GM23338 (cell line): ENCODE results near the gene SEMA3E. TPM values are rescaled to one million over a fixed set of nuclear protein-coding genes. Genes with fewer than 3 reads are reported as not detected.

Experiments used
- ATAC-seq: fragments of 200-7000 bp; cut with Tn5 transposase; 3 replicates; pipeline ENCODE4 v1.9.1; 2020
- DNase-seq: peaks from one replicate; pipeline ENCODE4 v3.0.0-alpha.2; 2015; ENCODE audit warnings: low spot score
- H2AFZ ChIP-seq: fragments of 200-600 bp; sonication (generic); 2 replicates; pipeline ENCODE4 v1.8.0; 2016; ENCODE audit warnings: antibody characterized with exemption, mild to moderate bottlenecking, moderate library complexity
- H3F3A ChIP-seq: fragments of 200-600 bp; sonication (generic); replicated peaks from 2 replicates; pipeline ENCODE4 v1.8.0; 2017; ENCODE audit warnings: antibody characterized with exemption, mixed run types, low read depth
- H3K27ac ChIP-seq: fragments of 200-600 bp; sonication (generic); 2 replicates; pipeline ENCODE4 v1.6.1; 2016; ENCODE audit warnings: low read depth
- H3K27me3 ChIP-seq: fragments of 200-600 bp; sonication (generic); 2 replicates; pipeline ENCODE4 v1.8.0; 2016; ENCODE audit warnings: mild to moderate bottlenecking, mixed run types, moderate library complexity; ENCODE audit not compliant: insufficient read depth
- H3K36me3 ChIP-seq: fragments of 200-600 bp; sonication (generic); 2 replicates; pipeline ENCODE4 v1.8.0; 2016; ENCODE audit warnings: mild to moderate bottlenecking; ENCODE audit not compliant: insufficient read depth
- H3K4me1 ChIP-seq: fragments of 200-600 bp; sonication (generic); 2 replicates; pipeline ENCODE4 v1.8.0; 2016; ENCODE audit warnings: mild to moderate bottlenecking, moderate library complexity; ENCODE audit not compliant: insufficient read depth
- H3K4me2 ChIP-seq: fragments of 200-600 bp; sonication (generic); 2 replicates; pipeline ENCODE4 v1.7.1; 2017; ENCODE audit warnings: mixed run types
- H3K4me3 ChIP-seq: fragments of 200-600 bp; sonication (generic); 2 replicates; pipeline ENCODE4 v1.6.1; 2016; ENCODE audit warnings: mixed run types
- H3K79me2 ChIP-seq: fragments of 200-600 bp; sonication (generic); replicated peaks from 2 replicates; pipeline ENCODE4 v1.8.0; 2017; ENCODE audit warnings: mild to moderate bottlenecking; ENCODE audit not compliant: insufficient read depth
- H3K9me2 ChIP-seq: fragments of 200-600 bp; sonication (generic); 2 replicates; pipeline ENCODE4 v1.8.0; 2017; ENCODE audit not compliant: insufficient read depth
- H4K20me1 ChIP-seq: fragments of 200-600 bp; sonication (generic); replicated peaks from 2 replicates; pipeline ENCODE4 v1.8.0; 2017; ENCODE audit warnings: mild to moderate bottlenecking; ENCODE audit not compliant: insufficient read depth
- H3K27ac Mint-ChIP-seq: 2 replicates; pipeline ENCODE4 v1.8.0; 2020; ENCODE audit warnings: inconsistent platforms, mild to moderate bottlenecking, moderate library complexity, mixed read lengths
- H3K27me3 Mint-ChIP-seq: 3 replicates; pipeline ENCODE4 v1.8.0; 2022; ENCODE audit warnings: low read depth, mild to moderate bottlenecking, moderate library complexity, mixed read lengths, inconsistent platforms; ENCODE audit not compliant: insufficient read depth, poor library complexity
- H3K36me3 Mint-ChIP-seq: 3 replicates; pipeline ENCODE4 v1.8.0; 2021; ENCODE audit warnings: low read depth, mild to moderate bottlenecking, inconsistent platforms, moderate library complexity, mixed read lengths
- H3K4me1 Mint-ChIP-seq: 3 replicates; pipeline ENCODE4 v1.8.0; 2020; ENCODE audit warnings: mild to moderate bottlenecking, inconsistent platforms, mixed read lengths
- H3K4me3 Mint-ChIP-seq: 3 replicates; pipeline ENCODE4 v1.8.0; 2021; ENCODE audit warnings: moderate library complexity, mild to moderate bottlenecking, inconsistent platforms, mixed read lengths
- H3K9me3 Mint-ChIP-seq: 3 replicates; pipeline ENCODE4 v1.8.0; 2020; ENCODE audit warnings: moderate library complexity, mild to moderate bottlenecking, inconsistent platforms, mixed read lengths
- CREB1 ChIP-seq: fragments of 250-450 bp; sonication (Bioruptor Pico); IDR thresholded peaks from 2 replicates; pipeline ENCODE4 v1.5.0; 2020; ENCODE audit warnings: low read depth, mild to moderate bottlenecking, moderate library complexity
- EZH2 ChIP-seq: fragments of 200-600 bp; sonication (generic); IDR thresholded peaks from one replicate; pipeline ENCODE4 v1.8.0; 2017; ENCODE audit warnings: antibody characterized with exemption, mild to moderate bottlenecking, low read depth; ENCODE audit not compliant: unreplicated experiment
- EZH2phosphoT487 ChIP-seq: fragments of 200-600 bp; sonication (generic); IDR thresholded peaks from one replicate; pipeline ENCODE4 v1.8.1; 2018; ENCODE audit warnings: antibody characterized with exemption; ENCODE audit not compliant: unreplicated experiment
- JUNB ChIP-seq: IDR thresholded peaks from one replicate; pipeline ENCODE4 v1.6.1; 2016; ENCODE audit warnings: antibody characterized with exemption; ENCODE audit not compliant: unreplicated experiment
- NANOG ChIP-seq: IDR thresholded peaks from 2 replicates; pipeline ENCODE4 v1.6.1; 2016; ENCODE audit warnings: antibody characterized with exemption, borderline replicate concordance
- STAT1 ChIP-seq: IDR thresholded peaks from one replicate; pipeline ENCODE4 v1.6.1; 2016; ENCODE audit warnings: antibody characterized with exemption; ENCODE audit not compliant: unreplicated experiment
- ZNF114 ChIP-seq: fragments of 250-450 bp; sonication (Bioruptor Pico); IDR thresholded peaks from 2 replicates; pipeline ENCODE4 v1.5.0; 2020; ENCODE audit warnings: mild to moderate bottlenecking, moderate library complexity
- ZNF331 ChIP-seq: fragments of 250-450 bp; sonication (Bioruptor Pico); IDR thresholded peaks from 2 replicates; pipeline ENCODE4 v1.5.0; 2020; ENCODE audit warnings: low read depth, mild to moderate bottlenecking, moderate library complexity
- polyA plus RNA-seq: library from polyadenylated mRNA; unstranded; fragments of >200 nt; fragmentation: Nextera tagmentation; extraction: Ambion mirVana; gene quantifications from 2 replicates; pipeline ENCODE4 v1.2.1, GENCODE V29; 2016
- total RNA-seq: library from RNA; depleted of rRNA; stranded (reverse); fragments of >200 nt; shearing (Covaris generic); gene quantifications from 2 replicates; pipeline ENCODE4 v1.2.3, GENCODE V29; 2014
- TF ChIP-seq, protein P1 (sequence below): IDR thresholded peaks from one replicate; pipeline ENCODE4 v1.6.1; 2018; ENCODE audit warnings: antibody characterized with exemption; ENCODE audit not compliant: unreplicated experiment
- TF ChIP-seq, protein P2 (sequence below), 2 experiments: fragments of 200-600 bp in 1 of 2; sonication (generic) in 1 of 2; conservative IDR thresholded peaks; 2 replicates each; pipeline versions ENCODE4 v1.5.1 to v1.6.1; 2016 to 2017; ENCODE audit warnings: antibody characterized with exemption in 2 of 2, low read depth in 2 of 2, mild to moderate bottlenecking in 2 of 2, moderate library complexity in 1 of 2
- TF ChIP-seq, protein P3 (sequence below): fragments of 250-450 bp; sonication (Bioruptor Pico); IDR thresholded peaks from 2 replicates; pipeline ENCODE4 v1.5.0; 2020; ENCODE audit warnings: mild to moderate bottlenecking, moderate library complexity
- TF ChIP-seq, protein P4 (sequence below): IDR thresholded peaks from 2 replicates; pipeline ENCODE4 v1.6.1; 2016; ENCODE audit warnings: antibody characterized with exemption

SEMA3E gene
- total and polyA plus RNA-seq, 2 experiments from 2014 or later: 5.4 to 15.7 TPM

DNA sequence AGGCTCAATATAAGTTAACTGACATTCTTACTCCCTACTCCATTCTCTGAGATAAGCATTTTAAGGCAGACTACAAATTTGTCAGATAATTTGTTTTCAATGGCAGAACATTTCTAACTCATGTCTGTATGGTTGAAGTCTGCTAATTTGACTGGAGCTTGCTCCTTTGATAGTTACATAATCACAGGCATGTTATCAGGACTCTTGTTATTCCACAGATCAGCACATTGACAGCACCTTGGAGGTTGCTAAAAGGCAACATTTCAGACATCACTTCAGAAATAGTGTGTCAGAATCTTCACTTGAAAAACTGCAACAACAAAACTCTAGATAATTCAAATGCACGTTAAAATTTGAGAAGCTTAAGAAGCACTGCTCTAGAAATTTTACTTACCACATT is 327.9 kb downstream of the SEMA3E start:
- no peak overlapping the region for H3K27ac ChIP-seq
- Mint-ChIP-seq H3K27me3 (no peaks in the 10 kb centered on the region), H3K4me3 (no peak overlapping the region), H3K4me1 (peaks cover 7% of the 10 kb centered on the region), H3K27ac (no peak overlapping the region), H3K36me3 (no peaks in the 10 kb centered on the region), H3K9me3 (no peaks in the 10 kb centered on the region)
- H3K4me2 ChIP-seq: no peak overlapping the region
- no peaks in the 10 kb centered on the region for H3K79me2 ChIP-seq
- H4K20me1 ChIP-seq: no peaks in the 10 kb centered on the region
- no peak for DNase-seq
- H3F3A ChIP-seq: no peaks in the 10 kb centered on the region
- H3K4me1 ChIP-seq: no peaks in the 10 kb centered on the region
- no peaks in the 10 kb centered on the region for H3K9me2 ChIP-seq
- H3K4me3 ChIP-seq: no peak overlapping the region
- H3K36me3 ChIP-seq: no peaks in the 10 kb centered on the region
- ATAC-seq: no peak
- TF ChIP-seq, protein P1, sequence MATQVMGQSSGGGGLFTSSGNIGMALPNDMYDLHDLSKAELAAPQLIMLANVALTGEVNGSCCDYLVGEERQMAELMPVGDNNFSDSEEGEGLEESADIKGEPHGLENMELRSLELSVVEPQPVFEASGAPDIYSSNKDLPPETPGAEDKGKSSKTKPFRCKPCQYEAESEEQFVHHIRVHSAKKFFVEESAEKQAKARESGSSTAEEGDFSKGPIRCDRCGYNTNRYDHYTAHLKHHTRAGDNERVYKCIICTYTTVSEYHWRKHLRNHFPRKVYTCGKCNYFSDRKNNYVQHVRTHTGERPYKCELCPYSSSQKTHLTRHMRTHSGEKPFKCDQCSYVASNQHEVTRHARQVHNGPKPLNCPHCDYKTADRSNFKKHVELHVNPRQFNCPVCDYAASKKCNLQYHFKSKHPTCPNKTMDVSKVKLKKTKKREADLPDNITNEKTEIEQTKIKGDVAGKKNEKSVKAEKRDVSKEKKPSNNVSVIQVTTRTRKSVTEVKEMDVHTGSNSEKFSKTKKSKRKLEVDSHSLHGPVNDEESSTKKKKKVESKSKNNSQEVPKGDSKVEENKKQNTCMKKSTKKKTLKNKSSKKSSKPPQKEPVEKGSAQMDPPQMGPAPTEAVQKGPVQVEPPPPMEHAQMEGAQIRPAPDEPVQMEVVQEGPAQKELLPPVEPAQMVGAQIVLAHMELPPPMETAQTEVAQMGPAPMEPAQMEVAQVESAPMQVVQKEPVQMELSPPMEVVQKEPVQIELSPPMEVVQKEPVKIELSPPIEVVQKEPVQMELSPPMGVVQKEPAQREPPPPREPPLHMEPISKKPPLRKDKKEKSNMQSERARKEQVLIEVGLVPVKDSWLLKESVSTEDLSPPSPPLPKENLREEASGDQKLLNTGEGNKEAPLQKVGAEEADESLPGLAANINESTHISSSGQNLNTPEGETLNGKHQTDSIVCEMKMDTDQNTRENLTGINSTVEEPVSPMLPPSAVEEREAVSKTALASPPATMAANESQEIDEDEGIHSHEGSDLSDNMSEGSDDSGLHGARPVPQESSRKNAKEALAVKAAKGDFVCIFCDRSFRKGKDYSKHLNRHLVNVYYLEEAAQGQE: no peak
- no peak for TF ChIP-seq ZNF331 (CRISPR knock-in tag)
- TF ChIP-seq ZNF114 (CRISPR knock-in tag): no peak
- no peak for TF ChIP-seq STAT1
- TF ChIP-seq JUNB: no peak
- TF ChIP-seq EZH2: no peak
- TF ChIP-seq EZH2phosphoT487: no peak
- TF ChIP-seq, protein P2, sequence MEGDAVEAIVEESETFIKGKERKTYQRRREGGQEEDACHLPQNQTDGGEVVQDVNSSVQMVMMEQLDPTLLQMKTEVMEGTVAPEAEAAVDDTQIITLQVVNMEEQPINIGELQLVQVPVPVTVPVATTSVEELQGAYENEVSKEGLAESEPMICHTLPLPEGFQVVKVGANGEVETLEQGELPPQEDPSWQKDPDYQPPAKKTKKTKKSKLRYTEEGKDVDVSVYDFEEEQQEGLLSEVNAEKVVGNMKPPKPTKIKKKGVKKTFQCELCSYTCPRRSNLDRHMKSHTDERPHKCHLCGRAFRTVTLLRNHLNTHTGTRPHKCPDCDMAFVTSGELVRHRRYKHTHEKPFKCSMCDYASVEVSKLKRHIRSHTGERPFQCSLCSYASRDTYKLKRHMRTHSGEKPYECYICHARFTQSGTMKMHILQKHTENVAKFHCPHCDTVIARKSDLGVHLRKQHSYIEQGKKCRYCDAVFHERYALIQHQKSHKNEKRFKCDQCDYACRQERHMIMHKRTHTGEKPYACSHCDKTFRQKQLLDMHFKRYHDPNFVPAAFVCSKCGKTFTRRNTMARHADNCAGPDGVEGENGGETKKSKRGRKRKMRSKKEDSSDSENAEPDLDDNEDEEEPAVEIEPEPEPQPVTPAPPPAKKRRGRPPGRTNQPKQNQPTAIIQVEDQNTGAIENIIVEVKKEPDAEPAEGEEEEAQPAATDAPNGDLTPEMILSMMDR (conservative IDR thresholded peaks at IDR 0.05; ENCODE audit: low read depth in 2 of 2): no peak
- TF ChIP-seq, protein P3, sequence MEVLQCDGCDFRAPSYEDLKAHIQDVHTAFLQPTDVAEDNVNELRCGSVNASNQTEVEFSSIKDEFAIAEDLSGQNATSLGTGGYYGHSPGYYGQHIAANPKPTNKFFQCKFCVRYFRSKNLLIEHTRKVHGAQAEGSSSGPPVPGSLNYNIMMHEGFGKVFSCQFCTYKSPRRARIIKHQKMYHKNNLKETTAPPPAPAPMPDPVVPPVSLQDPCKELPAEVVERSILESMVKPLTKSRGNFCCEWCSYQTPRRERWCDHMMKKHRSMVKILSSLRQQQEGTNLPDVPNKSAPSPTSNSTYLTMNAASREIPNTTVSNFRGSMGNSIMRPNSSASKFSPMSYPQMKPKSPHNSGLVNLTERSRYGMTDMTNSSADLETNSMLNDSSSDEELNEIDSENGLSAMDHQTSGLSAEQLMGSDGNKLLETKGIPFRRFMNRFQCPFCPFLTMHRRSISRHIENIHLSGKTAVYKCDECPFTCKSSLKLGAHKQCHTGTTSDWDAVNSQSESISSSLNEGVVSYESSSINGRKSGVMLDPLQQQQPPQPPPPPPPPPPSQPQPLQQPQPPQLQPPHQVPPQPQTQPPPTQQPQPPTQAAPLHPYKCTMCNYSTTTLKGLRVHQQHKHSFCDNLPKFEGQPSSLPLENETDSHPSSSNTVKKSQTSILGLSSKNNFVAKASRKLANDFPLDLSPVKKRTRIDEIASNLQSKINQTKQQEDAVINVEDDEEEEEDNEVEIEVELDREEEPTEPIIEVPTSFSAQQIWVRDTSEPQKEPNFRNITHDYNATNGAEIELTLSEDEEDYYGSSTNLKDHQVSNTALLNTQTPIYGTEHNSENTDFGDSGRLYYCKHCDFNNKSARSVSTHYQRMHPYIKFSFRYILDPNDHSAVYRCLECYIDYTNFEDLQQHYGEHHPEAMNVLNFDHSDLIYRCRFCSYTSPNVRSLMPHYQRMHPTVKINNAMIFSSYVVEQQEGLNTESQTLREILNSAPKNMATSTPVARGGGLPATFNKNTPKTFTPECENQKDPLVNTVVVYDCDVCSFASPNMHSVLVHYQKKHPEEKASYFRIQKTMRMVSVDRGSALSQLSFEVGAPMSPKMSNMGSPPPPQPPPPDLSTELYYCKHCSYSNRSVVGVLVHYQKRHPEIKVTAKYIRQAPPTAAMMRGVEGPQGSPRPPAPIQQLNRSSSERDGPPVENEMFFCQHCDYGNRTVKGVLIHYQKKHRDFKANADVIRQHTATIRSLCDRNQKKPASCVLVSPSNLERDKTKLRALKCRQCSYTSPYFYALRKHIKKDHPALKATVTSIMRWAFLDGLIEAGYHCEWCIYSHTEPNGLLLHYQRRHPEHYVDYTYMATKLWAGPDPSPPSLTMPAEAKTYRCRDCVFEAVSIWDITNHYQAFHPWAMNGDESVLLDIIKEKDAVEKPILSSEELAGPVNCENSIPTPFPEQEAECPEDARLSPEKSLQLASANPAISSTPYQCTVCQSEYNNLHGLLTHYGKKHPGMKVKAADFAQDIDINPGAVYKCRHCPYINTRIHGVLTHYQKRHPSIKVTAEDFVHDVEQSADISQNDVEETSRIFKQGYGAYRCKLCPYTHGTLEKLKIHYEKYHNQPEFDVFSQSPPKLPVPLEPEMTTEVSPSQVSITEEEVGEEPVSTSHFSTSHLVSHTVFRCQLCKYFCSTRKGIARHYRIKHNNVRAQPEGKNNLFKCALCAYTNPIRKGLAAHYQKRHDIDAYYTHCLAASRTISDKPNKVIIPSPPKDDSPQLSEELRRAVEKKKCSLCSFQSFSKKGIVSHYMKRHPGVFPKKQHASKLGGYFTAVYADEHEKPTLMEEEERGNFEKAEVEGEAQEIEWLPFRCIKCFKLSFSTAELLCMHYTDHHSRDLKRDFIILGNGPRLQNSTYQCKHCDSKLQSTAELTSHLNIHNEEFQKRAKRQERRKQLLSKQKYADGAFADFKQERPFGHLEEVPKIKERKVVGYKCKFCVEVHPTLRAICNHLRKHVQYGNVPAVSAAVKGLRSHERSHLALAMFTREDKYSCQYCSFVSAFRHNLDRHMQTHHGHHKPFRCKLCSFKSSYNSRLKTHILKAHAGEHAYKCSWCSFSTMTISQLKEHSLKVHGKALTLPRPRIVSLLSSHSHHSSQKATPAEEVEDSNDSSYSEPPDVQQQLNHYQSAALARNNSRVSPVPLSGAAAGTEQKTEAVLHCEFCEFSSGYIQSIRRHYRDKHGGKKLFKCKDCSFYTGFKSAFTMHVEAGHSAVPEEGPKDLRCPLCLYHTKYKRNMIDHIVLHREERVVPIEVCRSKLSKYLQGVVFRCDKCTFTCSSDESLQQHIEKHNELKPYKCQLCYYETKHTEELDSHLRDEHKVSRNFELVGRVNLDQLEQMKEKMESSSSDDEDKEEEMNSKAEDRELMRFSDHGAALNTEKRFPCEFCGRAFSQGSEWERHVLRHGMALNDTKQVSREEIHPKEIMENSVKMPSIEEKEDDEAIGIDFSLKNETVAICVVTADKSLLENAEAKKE (CRISPR knock-in tag): no peak
- TF ChIP-seq, protein P4, sequence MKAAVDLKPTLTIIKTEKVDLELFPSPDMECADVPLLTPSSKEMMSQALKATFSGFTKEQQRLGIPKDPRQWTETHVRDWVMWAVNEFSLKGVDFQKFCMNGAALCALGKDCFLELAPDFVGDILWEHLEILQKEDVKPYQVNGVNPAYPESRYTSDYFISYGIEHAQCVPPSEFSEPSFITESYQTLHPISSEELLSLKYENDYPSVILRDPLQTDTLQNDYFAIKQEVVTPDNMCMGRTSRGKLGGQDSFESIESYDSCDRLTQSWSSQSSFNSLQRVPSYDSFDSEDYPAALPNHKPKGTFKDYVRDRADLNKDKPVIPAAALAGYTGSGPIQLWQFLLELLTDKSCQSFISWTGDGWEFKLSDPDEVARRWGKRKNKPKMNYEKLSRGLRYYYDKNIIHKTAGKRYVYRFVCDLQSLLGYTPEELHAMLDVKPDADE: no peak
- TF ChIP-seq NANOG: no peak
- no peak for TF ChIP-seq CREB1
- H3K27me3 ChIP-seq: no peaks in the 10 kb centered on the region
- no peak overlapping the region for H2AFZ ChIP-seq
